Activated CD4-positive, alpha-beta memory T cell treated with anti-CD3 and anti-CD28 coated beads for 36 hours (primary cell): ENCODE measurements around the gene NAPEPLD. TPM values are rescaled to one million over a fixed set of nuclear protein-coding genes. Genes with fewer than 3 reads are reported as not detected.
"Not testable (repeated sequence)": the region's sequence is repeated elsewhere in the genome, so short reads cannot be mapped to it uniquely, and the experiment has no call there.

Experiments used
- CTCF ChIA-PET: fragments of 350-600 bp; sonication (Branson Sonifier 250); formaldehyde crosslinking; loops from one replicate; lab custom pipeline; 2021; ENCODE audit warnings: antibody characterized with exemption, inconsistent platforms; lab: Charles Lee
- POLR2A ChIA-PET: fragments of 350-600 bp; sonication (Branson Sonifier 250); formaldehyde crosslinking; loops from one replicate; lab custom pipeline; 2021; ENCODE audit warnings: antibody characterized with exemption; lab: Charles Lee
- DNase-seq: peaks from one replicate; pipeline ENCODE4 v3.0.0-alpha.2; 2020
- H3K27ac Mint-ChIP-seq: one replicate; pipeline ENCODE4 v1.8.0; 2021; ENCODE audit warnings: mixed read lengths
- H3K27me3 Mint-ChIP-seq: one replicate; pipeline ENCODE4 v1.8.0; 2021; ENCODE audit warnings: mixed read lengths
- H3K36me3 Mint-ChIP-seq: one replicate; pipeline ENCODE4 v1.8.0; 2021; ENCODE audit warnings: mixed read lengths
- H3K4me1 Mint-ChIP-seq: one replicate; pipeline ENCODE4 v1.8.0; 2021; ENCODE audit warnings: low read depth, mixed read lengths
- H3K4me3 Mint-ChIP-seq: one replicate; pipeline ENCODE4 v1.8.0; 2021; ENCODE audit warnings: mild to moderate bottlenecking, mixed read lengths
- H3K9me3 Mint-ChIP-seq: one replicate; pipeline ENCODE4 v1.8.0; 2021; ENCODE audit warnings: mixed read lengths
- intact Hi-C: fragments of 100-400 bp; cut with micrococcal nuclease; formaldehyde crosslinking; loops from one replicate; pipeline ENCODE4 v1.15.1; 2023
- total RNA-seq, 2 experiments: library from RNA; stranded (reverse); gene quantifications; one replicate each; pipeline ENCODE4 v1.2.3, GENCODE V29; 2021

The NAPEPLD gene
- total RNA-seq, 2 experiments from 2014 or later: 8.4 to 9.3 TPM

DNA sequence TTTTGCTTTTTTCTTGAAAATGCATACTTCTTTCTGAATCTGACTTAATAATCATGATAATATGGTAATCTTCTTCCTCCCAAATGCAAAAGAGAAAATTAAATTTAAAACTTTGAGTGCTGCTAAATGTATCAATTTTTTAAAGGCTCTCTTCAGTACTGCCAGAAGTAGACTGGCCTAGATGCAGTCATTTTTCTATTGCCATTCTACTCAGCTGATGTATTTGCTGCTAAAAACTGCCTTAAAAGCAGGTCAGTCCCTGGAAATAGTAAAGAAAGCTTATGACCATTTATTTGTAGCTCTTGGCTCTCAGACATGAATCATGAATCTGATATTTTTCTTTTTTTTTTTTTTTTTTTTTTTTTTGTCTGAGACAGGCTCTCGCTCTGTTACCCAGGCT, 28.5 kb downstream of the NAPEPLD start:
- H3K27ac Mint-ChIP-seq: no peak overlapping the region
- peaks cover 17% of the 10 kb centered on the region for H3K36me3 Mint-ChIP-seq
- intact Hi-C loops: no loop called here
- ChIA-PET POLR2A (no interaction called here), CTCF (no interaction called here)
- no peak for DNase-seq
- H3K27me3 Mint-ChIP-seq: no peaks in the 10 kb centered on the region
- H3K4me1 Mint-ChIP-seq: no peaks in the 10 kb centered on the region
- no peaks in the 10 kb centered on the region for H3K9me3 Mint-ChIP-seq
- H3K4me3 Mint-ChIP-seq: no peak overlapping the region

DNA sequence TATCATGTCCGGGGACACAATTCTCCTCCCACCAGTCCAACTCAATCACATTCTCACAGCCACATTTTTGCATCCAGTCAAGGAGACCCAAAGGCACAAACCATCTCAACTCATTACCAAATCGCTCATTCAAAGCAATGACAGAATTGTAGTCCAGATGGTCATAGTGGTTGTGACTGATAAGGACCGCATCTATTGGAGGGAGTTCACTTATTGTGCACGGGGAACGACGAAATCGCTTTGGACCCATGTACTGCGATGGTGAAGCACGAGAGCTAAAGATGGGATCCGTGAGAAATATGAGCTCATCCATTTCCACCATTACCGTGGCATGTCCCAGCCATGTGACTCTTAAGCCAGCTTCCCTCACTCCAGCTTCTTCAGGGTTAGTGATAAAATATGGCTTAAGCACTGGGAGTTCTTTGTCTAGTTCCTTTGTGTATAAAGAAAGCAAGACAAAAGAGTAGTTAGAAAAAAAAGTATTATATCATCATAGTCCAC, 29.1 kb downstream of the NAPEPLD start:
- intact Hi-C loops: no loop called here
- DNase-seq: no peak
- no peaks in the 10 kb centered on the region for H3K27me3 Mint-ChIP-seq
- H3K27ac Mint-ChIP-seq: no peak overlapping the region
- H3K4me3 Mint-ChIP-seq: no peak overlapping the region
- CTCF ChIA-PET: no interaction called here
- no peaks in the 10 kb centered on the region for H3K9me3 Mint-ChIP-seq
- H3K36me3 Mint-ChIP-seq: peaks cover 17% of the 10 kb centered on the region
- no peaks in the 10 kb centered on the region for H3K4me1 Mint-ChIP-seq
- POLR2A ChIA-PET: no interaction called here

DNA sequence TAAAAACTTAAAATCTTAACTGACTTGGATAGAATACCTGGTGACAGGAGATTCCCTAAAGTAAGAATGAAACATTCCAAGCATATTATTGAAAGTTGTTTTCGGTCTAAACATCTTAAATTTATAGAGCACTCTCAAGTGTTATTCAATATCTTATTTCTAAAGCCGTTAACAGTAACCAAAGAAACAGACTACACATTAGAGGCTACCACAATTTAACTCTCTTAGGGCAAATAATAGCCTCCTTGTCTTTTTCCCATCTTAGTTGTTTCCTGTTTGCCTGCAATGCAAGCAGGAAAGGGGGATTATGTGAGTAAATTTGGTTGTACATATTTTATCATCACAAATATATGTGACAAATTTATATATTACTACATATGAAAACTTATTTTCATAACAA, 31.4 kb downstream of the NAPEPLD start:
- intact Hi-C loops: no loop called here
- Mint-ChIP-seq H3K4me3 (no peak overlapping the region), H3K36me3 (peaks cover 27% of the 10 kb centered on the region), H3K27me3 (no peaks in the 10 kb centered on the region), H3K4me1 (no peaks in the 10 kb centered on the region), H3K9me3 (no peaks in the 10 kb centered on the region), H3K27ac (no peak overlapping the region)
- POLR2A ChIA-PET: no interaction called here
- DNase-seq: no peak
- CTCF ChIA-PET: no interaction called here

DNA sequence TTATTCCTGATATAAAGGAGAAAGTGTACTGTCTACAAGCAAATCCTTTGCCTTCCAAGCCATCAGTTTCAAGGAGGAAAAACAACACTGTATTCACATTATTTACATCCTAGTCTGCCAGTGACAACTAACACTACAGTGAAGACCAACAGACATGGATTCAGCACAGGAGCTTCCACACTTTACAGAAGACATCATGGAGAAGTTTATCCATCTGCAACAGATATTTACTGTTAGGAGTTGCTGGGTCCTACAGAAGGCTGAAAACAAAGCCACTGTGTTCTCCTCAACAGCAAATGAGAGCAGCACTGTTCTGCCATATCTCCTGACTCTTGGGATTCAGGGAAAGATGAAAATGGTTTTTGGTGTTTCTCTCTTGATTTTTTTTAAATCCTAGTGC, 31.9 kb downstream of the NAPEPLD start:
- ChIA-PET CTCF (no interaction called here), POLR2A (no interaction called here)
- no peak overlapping the region for H3K4me3 Mint-ChIP-seq
- no peak for DNase-seq
- no peaks in the 10 kb centered on the region for H3K27me3 Mint-ChIP-seq
- no peak overlapping the region for H3K27ac Mint-ChIP-seq
- no peaks in the 10 kb centered on the region for H3K4me1 Mint-ChIP-seq
- H3K36me3 Mint-ChIP-seq: peaks cover 32% of the 10 kb centered on the region
- peaks cover 2% of the 10 kb centered on the region for H3K9me3 Mint-ChIP-seq
- intact Hi-C loops: no loop called here

DNA sequence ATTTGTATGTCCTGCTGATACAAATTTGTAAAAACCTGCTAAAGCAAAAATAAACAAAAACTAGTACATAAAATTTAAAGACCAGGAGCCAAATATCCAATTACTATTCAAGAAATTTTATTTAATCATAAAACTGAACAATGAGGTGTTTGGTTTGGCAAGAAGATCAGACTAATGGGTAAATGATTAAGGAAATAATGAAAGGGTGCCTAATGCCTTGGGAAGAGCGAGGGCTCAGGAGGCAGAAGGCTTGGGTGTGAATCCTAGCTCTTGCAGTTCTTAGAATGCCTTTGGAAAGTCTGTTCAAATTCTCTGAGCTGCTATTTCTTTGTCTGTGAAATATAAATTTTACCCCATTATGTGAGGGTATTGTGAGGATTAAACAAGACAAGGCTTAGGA, 32.4 kb downstream of the NAPEPLD start:
- H3K36me3 Mint-ChIP-seq: peaks cover 34% of the 10 kb centered on the region
- H3K4me1 Mint-ChIP-seq: no peaks in the 10 kb centered on the region
- no peak overlapping the region for H3K4me3 Mint-ChIP-seq
- ChIA-PET POLR2A (no interaction called here), CTCF (no interaction called here)
- no peaks in the 10 kb centered on the region for H3K27me3 Mint-ChIP-seq
- intact Hi-C loops: no loop called here
- H3K27ac Mint-ChIP-seq: no peak overlapping the region
- H3K9me3 Mint-ChIP-seq: peaks cover 4% of the 10 kb centered on the region
- no peak for DNase-seq

DNA sequence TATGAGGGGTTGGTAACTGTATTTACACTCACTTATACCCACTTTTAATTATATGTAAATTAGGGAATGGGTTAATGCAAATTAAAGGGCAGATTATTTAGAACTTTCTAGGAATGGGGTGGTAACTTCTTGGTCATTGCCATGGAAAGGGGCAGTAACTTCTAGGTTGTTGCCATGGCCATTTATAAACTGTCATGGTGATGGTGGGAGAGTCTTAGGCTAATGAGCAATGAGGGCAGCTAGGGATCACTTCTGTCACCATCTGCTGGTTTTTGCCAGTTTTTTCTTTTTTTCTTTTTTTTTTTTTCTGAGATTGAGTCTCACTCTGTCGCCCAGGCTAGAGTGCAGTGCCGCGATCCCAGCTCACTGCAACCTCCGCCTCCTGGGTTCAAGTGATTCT, 33.1 kb downstream of the NAPEPLD start:
- Mint-ChIP-seq H3K4me3 (no peak overlapping the region), H3K4me1 (no peaks in the 10 kb centered on the region), H3K36me3 (peaks cover 35% of the 10 kb centered on the region), H3K27me3 (no peaks in the 10 kb centered on the region), H3K9me3 (peaks cover 9% of the 10 kb centered on the region), H3K27ac (no peak overlapping the region)
- CTCF ChIA-PET: no interaction called here
- no peak for DNase-seq
- intact Hi-C loops: no loop called here
- POLR2A ChIA-PET: no interaction called here

DNA sequence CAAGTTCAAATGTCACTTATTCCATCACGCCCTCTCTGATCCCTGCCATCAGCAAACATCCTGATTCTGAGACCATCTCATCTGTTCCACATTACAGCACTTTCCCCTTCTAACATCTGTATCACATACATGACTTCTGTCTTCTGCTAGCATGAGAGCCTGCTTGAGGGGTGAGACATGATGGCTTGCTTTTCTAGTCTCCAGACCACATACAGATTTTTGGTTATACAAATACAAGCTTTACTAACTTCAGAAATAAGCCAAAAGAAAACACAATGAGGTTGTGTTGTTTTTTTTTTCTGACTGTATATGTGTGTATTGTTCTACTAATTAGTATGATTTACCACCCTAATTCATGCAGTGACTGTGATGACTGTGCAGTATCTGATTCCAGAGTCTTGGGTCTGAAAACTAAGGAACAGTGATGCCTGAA, 34.3 kb downstream of the NAPEPLD start:
- CTCF ChIA-PET: no interaction called here
- Mint-ChIP-seq H3K4me3 (no peak overlapping the region), H3K36me3 (peaks cover 42% of the 10 kb centered on the region), H3K9me3 (peaks cover 16% of the 10 kb centered on the region), H3K27ac (no peak overlapping the region), H3K4me1 (no peaks in the 10 kb centered on the region), H3K27me3 (no peaks in the 10 kb centered on the region)
- intact Hi-C loops: no loop called here
- POLR2A ChIA-PET: no interaction called here
- DNase-seq: no peak

DNA sequence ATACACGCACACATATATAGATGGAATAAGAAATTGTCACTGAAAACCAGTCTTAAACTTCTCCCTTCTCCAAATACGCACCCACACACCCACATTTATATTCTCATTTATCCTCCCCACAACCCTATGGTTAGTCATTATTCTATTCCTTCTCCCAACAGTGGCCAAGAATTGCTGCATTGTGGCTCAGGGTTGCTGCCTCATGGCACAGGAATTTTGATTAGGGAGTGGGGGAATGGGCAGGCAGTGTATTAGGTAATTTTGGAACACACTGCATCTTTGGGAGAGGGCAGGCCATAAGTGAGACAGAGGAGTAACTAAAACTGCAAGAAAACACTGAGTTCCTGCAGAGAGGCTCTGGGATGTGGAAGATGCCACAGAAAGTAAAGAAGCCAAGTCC, 35.7 kb downstream of the NAPEPLD start:
- Mint-ChIP-seq H3K36me3 (peaks cover 50% of the 10 kb centered on the region), H3K27me3 (no peaks in the 10 kb centered on the region), H3K4me1 (peaks cover 7% of the 10 kb centered on the region), H3K9me3 (peaks cover 22% of the 10 kb centered on the region), H3K4me3 (no peak overlapping the region), H3K27ac (no peak overlapping the region)
- DNase-seq: no peak
- intact Hi-C loops: no loop called here
- CTCF ChIA-PET: no interaction called here
- POLR2A ChIA-PET: no interaction called here

DNA sequence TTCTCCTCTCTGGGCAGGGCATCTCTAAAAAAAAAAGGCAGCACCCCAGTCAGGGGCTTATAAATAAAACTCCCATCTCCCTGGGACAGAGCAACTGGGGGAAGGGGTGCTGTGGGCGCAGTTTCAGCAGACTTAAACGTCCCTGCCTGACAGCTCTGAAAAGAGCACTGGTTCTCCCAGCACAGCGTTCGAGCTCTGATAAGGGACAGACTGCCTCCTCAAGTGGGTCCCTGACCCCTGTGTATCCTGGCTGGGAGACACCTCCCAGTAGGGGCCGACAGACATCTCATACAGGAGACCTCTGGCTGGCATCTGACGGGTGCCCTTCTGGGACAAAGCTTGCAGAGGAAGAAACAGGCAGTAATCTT, 42.2 kb downstream of the NAPEPLD start:
- CTCF ChIA-PET, intact Hi-C loops, H3K27ac Mint-ChIP-seq, DNase-seq, H3K27me3 Mint-ChIP-seq, H3K4me1 Mint-ChIP-seq, POLR2A ChIA-PET, H3K4me3 Mint-ChIP-seq: not testable (repeated sequence)
- H3K36me3 Mint-ChIP-seq: peaks cover 43% of the 10 kb centered on the region
- H3K9me3 Mint-ChIP-seq: peaks cover 17% of the 10 kb centered on the region

DNA sequence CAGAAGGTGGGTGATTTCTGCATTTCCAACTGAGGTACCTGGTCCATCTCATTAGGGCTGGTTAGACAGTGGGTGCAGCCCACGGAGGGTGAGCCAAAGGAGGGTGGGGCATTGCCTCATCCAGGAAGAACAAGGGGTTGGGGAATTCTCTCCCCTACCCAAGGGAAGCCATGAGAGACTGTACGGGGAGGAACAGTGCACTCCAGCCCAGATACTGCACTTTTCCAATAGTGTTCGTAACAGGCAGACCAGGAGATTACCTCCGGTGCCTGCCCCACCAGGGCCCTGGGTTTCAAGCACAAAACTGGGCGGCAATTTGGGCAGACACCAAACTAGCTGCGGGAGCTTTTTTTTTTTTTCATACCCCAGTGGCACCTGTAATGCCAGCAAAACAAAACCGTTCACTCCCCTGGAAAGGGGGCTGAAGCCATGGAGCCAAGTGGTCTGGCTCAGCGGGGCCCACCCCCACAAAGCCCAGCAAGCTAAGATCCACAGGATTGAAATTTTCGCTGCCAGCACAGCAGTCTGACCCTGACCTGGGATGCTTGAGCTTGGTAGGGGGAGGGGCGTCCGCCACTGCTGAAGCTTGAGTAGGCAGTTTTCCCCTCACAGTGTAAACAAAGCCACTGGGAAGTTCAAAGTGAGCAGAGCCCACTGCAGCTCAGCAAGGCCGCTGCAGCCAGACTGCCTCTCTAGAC, 42.7 kb downstream of the NAPEPLD start:
- H3K27me3 Mint-ChIP-seq: no peaks in the 10 kb centered on the region
- CTCF ChIA-PET: no interaction called here
- POLR2A ChIA-PET: no interaction called here
- peaks cover 39% of the 10 kb centered on the region for H3K36me3 Mint-ChIP-seq
- peaks cover 7% of the 10 kb centered on the region for H3K4me1 Mint-ChIP-seq
- intact Hi-C loops: no loop called here
- no peak overlapping the region for H3K27ac Mint-ChIP-seq
- no peak overlapping the region for H3K4me3 Mint-ChIP-seq
- H3K9me3 Mint-ChIP-seq: peaks cover 17% of the 10 kb centered on the region
- no peak for DNase-seq

DNA sequence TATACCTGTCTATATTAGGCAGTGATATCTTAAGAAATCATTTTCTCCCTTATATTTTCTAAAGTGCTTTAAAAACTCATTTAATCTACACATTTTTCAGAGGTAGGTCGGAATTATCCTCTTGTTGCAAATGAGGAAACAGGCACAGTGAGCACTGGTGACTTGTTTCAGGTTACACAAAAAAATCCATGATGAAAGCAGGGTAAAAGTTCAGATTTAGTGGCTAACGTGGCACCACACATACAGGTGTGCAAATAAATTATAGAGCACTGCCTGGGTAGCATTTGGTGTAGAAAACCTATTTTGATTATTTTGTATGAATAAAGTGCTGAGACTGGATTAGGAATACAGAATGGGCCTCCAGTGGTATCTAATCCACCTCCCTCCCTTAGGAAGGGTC, 47.4 kb downstream of the NAPEPLD start:
- POLR2A ChIA-PET: no interaction called here
- CTCF ChIA-PET: no interaction called here
- intact Hi-C loops: no loop called here

DNA sequence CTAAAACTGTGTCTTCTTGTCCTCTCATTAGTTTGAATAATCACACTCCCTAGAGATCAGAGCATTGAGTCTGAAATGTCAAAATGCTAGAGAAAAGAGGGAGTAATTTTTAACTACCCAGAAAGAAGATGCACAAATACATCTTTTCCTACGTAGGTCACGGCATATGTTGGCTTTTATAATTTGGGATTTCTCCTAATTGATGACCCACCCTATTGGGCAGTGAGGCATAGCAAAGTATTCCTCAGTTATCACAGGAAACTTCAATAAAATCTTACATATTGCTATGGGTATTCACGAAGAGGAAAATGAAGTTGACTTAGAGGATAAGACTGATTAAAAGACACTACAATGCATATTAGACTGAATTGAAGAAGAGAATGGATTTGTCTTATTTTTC, 48.6 kb downstream of the NAPEPLD start:
- no peaks in the 10 kb centered on the region for H3K4me1 Mint-ChIP-seq
- H3K27ac Mint-ChIP-seq: no peak overlapping the region
- DNase-seq: no peak
- H3K36me3 Mint-ChIP-seq: peaks cover 22% of the 10 kb centered on the region
- intact Hi-C loops: no loop called here
- POLR2A ChIA-PET: no interaction called here
- H3K4me3 Mint-ChIP-seq: no peak overlapping the region
- CTCF ChIA-PET: no interaction called here
- no peaks in the 10 kb centered on the region for H3K27me3 Mint-ChIP-seq
- H3K9me3 Mint-ChIP-seq: no peaks in the 10 kb centered on the region

More for the DNA sequence above, 47.4 kb downstream of the NAPEPLD start:
- DNase-seq: no peak
- Mint-ChIP-seq H3K36me3 (peaks cover 18% of the 10 kb centered on the region), H3K9me3 (no peaks in the 10 kb centered on the region), H3K4me3 (no peak overlapping the region), H3K27me3 (no peaks in the 10 kb centered on the region), H3K27ac (no peak overlapping the region), H3K4me1 (no peaks in the 10 kb centered on the region)

DNA sequence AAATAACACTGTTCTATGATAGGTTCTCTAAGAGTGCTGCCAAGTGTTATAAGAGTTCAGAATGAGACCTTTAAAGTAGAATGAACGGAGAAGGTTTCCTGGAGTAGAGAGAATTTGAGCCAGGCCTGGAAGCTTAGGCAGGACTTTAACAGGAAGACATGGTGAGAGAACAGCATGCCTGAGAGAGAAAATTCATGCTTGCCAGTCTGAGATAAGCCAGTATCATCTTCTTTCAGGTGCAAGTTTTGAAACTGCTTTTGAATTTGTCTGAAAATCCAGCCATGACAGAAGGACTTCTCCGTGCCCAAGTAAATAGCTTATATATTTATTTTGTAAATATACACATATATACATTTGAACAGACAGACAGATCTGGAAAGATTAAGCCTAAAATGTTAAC, 51.9 kb downstream of the NAPEPLD start:
- DNase-seq: no peak
- Mint-ChIP-seq H3K36me3 (peaks cover 30% of the 10 kb centered on the region), H3K27me3 (no peaks in the 10 kb centered on the region), H3K27ac (no peak overlapping the region), H3K9me3 (no peaks in the 10 kb centered on the region), H3K4me3 (no peak overlapping the region), H3K4me1 (no peaks in the 10 kb centered on the region)
- CTCF ChIA-PET: interaction anchor here (1.0 kb wide), 1 partner anchor 309 kb away, joined by 4 read pairs; no protein-coding TSS in a partner anchor
- POLR2A ChIA-PET: no interaction called here
- intact Hi-C loops: no loop called here
